OCI-M1 (cell line): Measurements from ENCODE around the gene CREB3L1.
A peak's percentile ranks its signal among the peaks of the same experiment; 100 is the strongest.
"Not testable (repeated sequence)": the region's sequence is repeated elsewhere in the genome, so short reads cannot be mapped to it uniquely, and the experiment has no call there.

ENCODE experiments used
- DNase-seq: peaks from one replicate; lab custom pipeline; 2025; lab: John Stamatoyannopoulos, UW

CREB3L1 gene

GRCh38 chr11:46296059-46296527, 18.6 kb downstream of the CREB3L1 start:
- no peak for DNase-seq

GRCh38 chr11:46296528-46297448, 19.3 kb downstream of the CREB3L1 start:
- DNase-seq: no peak

DNA sequence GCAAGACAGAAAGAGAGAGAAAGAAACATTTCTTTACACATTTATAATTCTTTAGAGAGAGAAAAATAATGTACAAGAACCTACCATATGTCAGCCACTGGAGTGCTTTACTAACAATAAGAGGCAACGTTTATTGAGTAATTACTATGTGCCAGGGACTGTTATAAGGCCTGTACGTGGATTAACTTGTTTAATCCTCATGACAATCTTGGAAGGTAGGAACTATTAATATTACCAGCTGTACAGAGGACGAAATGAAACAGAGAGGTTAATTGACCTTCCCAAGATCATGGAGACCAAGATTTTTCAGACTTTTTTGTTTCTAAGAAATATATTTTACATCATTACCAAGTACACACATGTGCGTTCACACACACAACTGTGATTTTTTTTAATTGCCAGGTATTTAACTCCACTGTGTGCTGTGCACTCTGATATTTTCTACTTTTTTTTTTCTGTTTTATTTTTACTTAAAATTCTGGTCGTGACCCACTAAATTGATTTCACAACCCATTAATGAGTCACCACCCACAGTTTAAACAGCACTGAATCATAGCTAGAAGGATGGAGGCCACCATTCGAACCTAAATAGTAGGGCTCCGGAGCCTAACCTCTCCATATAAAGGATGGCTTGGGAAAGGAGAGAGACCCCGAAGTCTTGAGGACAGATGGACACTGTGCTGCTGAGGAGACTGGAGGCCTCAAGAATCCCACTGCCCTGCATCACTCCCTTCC, 21.4 kb downstream of the CREB3L1 start:
- no peak for DNase-seq

- DNase-seq: no peak
Measured at GRCh38 chr11:46299451-46299961, 22.0 kb downstream of the CREB3L1 start.

DNA sequence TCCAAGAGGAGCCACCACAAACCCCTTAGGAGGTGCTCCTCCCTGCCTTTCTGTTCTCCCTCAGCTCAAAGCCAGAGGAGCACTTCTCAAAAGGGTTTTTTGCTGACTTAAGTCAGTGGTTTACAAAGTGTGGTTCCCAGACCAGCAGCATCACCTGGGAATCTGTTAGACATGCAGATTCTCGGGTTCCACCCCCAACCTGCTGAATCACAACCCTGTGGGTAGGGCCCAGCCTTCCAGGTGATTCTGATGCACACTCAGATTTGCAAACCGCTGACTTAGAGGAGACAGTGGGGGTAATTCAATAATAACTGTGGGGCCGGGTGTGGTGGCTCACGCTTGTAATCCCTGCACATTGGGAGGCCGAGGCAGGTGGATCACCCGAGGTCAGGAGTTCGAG, 22.8 kb downstream of the CREB3L1 start:
- no peak for DNase-seq

DNA sequence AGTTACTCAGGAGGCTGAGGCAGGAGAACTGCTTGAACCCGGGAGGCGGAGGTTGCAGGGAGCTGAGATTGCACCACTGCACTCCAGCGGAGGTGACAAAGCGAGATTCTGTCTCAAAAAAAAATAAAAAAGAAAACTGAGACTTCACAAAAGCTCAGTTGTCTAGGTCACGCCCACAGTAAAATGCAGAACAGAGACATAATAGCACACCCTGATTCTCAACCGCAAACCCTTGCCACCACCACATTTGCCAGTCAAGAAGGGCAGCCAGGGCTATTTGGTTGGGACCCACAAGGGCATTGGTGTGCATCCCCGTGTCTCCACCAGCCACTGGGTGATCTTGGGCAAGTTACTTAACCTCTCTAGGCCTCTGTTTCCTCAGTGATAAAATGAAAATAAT, 25.4 kb downstream of the CREB3L1 start:
- no peak for DNase-seq

- DNase-seq: not testable (repeated sequence)
Measured at GRCh38 chr11:46304036-46304435, 26.6 kb downstream of the CREB3L1 start.

- no peak for DNase-seq
Measured at GRCh38 chr11:46304605-46305179, 27.2 kb downstream of the CREB3L1 start.

DNA sequence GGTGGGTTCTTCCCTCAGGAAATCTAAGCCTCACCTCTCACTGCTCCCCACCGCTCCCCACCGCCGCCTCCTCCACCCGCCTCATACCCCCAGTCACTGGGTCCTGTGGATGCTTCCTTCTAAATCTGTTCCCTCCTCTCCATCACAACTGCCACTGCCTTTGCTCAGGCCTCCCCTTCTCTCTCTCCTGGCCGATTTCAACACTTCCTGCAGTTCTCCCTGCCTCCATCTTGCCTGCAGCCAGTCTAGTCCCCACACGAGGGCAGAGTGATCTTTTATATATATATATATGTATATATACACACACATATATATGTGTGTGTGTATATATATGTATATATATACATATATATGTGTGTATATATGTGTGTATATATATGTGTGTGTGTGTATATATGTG, 27.8 kb downstream of the CREB3L1 start:
- peak; percentile 53 for DNase-seq

DNA sequence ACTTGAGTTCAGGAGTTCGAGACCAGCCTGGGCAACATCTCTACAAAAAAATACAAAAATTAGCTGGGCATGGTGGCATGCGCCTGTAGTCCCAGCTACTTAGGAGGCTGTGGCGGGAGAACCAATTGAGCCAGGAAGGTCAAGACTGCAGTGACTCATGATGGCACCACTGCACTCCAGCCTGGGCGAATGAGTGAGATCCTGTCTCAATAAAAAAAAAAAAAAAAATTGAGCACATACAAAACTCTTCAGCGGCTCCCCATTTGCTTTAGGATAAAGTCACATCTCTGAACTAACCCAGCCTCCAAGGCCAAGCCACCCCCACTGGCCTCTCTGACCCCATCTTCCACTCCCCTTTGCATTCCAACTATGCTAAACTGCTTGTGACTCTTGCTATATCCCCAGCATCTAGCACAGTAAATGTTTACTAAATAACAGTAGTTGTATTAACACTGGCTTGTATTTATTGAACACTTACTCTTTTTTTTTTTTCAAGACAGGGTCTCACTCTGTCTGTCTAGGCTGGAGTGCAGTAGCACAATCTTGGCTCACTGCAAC, 28.9 kb downstream of the CREB3L1 start:
- DNase-seq: no peak

GRCh38 chr11:46307369-46307768, 29.9 kb downstream of the CREB3L1 start:
- no peak for DNase-seq

- DNase-seq: no peak
Measured at GRCh38 chr11:46307785-46308341, 30.4 kb downstream of the CREB3L1 start.

DNA sequence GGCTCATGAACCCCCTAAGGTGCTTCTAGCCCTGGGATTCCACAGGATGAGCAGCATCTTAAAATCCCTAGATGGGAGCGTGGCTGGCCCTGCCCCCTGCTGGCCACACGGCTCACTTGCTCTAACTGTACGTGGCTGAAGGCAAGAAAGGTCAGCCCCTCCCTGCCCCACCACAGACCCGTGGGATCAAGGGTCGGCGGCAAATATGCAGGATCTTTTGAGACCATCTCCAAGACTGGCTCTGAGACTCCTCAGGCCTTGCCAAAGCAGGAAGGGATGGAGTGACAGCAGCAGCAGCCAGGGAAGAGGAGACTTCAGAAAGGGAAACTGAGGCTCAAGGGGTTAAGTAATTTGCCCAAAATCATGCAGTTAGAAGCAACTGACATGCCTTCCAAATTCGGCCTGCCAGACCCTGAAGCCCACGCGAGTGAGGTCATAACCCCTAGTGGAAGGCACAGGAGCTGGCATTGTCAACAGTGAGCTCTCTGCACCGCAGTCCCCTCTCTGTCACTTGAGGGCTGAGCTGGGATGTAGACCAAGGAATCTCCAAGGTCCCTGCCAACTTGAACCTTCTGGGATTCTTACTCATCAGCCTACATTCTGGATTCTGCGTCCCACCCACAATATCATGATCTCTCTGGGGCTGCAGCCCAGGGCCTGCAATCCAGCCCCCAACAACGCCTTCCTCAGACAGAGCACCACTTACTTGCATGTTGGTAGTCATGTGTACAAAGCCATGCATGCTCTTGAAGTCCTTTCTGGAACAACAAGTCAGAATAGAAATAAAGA, 31.4 kb downstream of the CREB3L1 start:
- DNase-seq: peak; percentile 81

DNA sequence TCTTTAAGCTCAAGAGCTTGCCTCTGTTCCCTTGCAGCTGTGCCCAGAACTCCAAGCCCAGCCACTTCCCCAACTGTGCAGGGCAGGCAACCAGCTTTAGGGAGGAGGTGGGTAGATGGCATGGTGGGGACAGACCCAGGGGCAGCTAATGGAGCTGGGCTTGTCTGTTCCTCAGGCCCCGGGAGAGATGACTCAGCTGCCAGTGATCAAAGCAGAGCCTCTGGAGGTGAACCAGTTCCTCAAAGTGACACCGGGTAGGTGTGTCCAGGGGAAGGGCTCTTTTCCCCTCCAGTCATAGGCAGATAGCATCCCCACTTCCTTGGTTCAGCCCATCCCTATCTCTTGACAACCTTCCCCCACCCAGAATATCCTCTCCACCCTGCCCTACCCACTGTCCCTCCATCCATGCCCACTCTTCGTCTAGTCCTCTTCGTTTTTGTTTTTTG, 32.4 kb downstream of the CREB3L1 start:
- peak; percentile 50 for DNase-seq

DNA sequence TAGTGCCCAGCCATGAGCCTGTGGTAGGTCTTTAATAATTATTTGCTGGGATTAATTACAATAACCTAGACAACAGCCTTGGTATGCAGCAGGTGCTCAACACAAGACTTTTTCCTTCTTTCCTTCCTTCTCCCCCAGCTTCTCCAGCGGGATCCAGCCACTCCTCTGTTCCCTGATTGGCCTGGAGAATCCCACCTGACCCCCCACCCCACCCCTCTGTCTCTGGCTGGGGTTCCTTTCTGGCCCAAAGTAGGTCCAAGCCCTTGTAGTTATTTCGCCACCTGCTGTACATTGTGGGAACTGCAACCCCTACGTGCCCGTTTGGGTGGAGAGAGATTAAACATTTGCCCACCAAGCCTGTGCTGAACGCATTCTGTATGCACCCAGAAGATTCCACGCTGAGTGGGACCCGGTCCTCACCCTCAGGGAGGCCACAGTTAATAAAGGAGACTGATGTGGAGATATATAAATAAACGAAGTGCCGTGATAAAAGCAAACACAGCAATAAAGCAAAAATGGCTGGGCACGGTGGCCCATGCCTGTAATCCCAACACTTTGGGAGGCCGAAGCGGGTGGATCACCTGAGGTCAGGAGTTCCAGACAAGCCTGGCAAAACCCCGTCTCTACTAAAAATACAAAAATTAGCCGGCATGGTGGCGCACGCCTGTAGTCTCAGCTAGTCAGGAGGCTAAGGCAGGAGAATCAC, 37.7 kb downstream of the CREB3L1 start:
- peak; percentile 90 for DNase-seq

- no peak for DNase-seq
Measured at GRCh38 chr11:46315783-46316563, 38.5 kb downstream of the CREB3L1 start.

- DNase-seq: no peak
Measured at GRCh38 chr11:46319074-46319453, 41.6 kb downstream of the CREB3L1 start.

DNA sequence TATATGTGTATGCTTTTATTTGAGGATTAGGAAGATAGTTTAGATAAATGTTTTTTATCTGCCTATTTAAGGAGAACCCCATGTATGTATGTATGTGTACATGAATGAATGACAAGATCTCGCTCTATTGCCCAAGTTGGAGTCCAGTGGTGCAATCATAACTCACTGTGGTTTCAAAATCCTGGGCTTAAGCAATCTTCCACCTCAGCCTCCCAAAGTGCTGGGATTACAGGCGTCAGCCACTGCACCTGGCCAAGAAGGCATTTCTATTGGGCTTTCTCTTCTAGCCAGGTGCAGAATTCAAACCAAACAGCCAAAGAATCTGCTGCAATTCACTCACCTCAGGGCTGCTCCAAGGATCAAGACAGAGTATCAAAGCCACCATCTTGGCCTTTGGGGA, 44.3 kb downstream of the CREB3L1 start:
- DNase-seq: no peak

GRCh38 chr11:46322759-46323158, 45.3 kb downstream of the CREB3L1 start:
- peak; percentile 33 for DNase-seq
